SKM-1 treated with dmso at 0.1 percent for 144 hours (cell line): ENCODE results near the gene CENPN.
A peak's percentile ranks its signal among the peaks of the same experiment; 100 is the strongest.

Experiments used
- DNase-seq: peaks from one replicate; lab custom pipeline; 2025; ENCODE audit not compliant: unreplicated experiment; lab: John Stamatoyannopoulos, UW

Gene CENPN

GRCh38 chr16:80990978-80991377 lies 16.0 kb upstream of the CENPN start:
- no peak for DNase-seq

- no peak for DNase-seq
Observed at GRCh38 chr16:80991792-80992430, 15.1 kb upstream of the CENPN start.

- no peak for DNase-seq
Observed at GRCh38 chr16:80992676-80993293, 14.2 kb upstream of the CENPN start.

GRCh38 chr16:80993307-80993706 lies 13.7 kb upstream of the CENPN start:
- no peak for DNase-seq

- no peak for DNase-seq
Observed at GRCh38 chr16:80993834-80994233, 13.2 kb upstream of the CENPN start.

- no peak for DNase-seq
Observed at GRCh38 chr16:80994451-80994850, 12.6 kb upstream of the CENPN start.

GRCh38 chr16:80996688-80997138 lies 10.3 kb upstream of the CENPN start:
- no peak for DNase-seq

GRCh38 chr16:80997139-80997798 lies 9.7 kb upstream of the CENPN start:
- DNase-seq = no peak

GRCh38 chr16:80997964-80998620 lies 8.9 kb upstream of the CENPN start:
- DNase-seq = no peak

- DNase-seq = no peak
Observed at GRCh38 chr16:81000873-81001272, 6.1 kb upstream of the CENPN start.

GRCh38 chr16:81001330-81001729 lies 5.7 kb upstream of the CENPN start:
- no peak for DNase-seq

- no peak for DNase-seq
Observed at GRCh38 chr16:81003064-81003463, 4.0 kb upstream of the CENPN start.

- DNase-seq = no peak
Observed at GRCh38 chr16:81003610-81004460, 3.2 kb upstream of the CENPN start.

GRCh38 chr16:81004646-81005353 lies 2.2 kb upstream of the CENPN start:
- DNase-seq = peak; percentile 65

- no peak for DNase-seq
Observed at GRCh38 chr16:81005610-81006161, 1.3 kb upstream of the CENPN start.

GRCh38 chr16:81006211-81006812 lies 702 bp upstream of the CENPN start:
- peak; percentile 54 for DNase-seq

- DNase-seq = no peak
Observed at GRCh38 chr16:81008505-81008789, 1.4 kb downstream of the CENPN start.

- no peak for DNase-seq
Observed at GRCh38 chr16:81012974-81013373, 6.0 kb downstream of the CENPN start.

- DNase-seq = no peak
Observed at GRCh38 chr16:81014672-81015071, 7.7 kb downstream of the CENPN start.

- no peak for DNase-seq
Observed at GRCh38 chr16:81018496-81018895, 11.5 kb downstream of the CENPN start.
